ENCODE measurements around the gene TSC22D3.
"Not testable (repeated sequence)": the region's sequence is repeated elsewhere in the genome, so short reads cannot be mapped to it uniquely, and the experiment has no call there.

The TSC22D3 gene

DNA sequence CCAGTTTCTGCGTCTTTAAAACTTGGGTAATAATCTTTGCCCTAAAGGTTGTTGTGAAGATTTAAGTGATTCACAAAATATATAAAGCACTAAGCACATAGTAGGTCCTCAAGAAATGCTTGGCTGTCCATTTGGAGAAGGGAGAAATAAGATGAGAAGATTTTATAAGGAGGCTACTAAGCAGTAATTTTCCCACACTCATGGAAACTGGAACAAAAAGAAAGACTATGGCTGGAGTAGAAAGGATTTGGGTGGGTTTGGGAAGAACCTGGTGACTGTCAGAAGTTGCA lies 100.3 kb downstream of the TSC22D3 start:
- H3K4me3 ChIP-seq (ENCODE audit: low read length), result peak overlapping the region; percentile 76
- peaks cover 8% of the 10 kb centered on the region for H3K27me3 ChIP-seq (replicated peaks; ENCODE audit: control insufficient read depth, insufficient read depth, low read length)
- no peak for DNase-seq (ENCODE audit: low read depth)

DNA sequence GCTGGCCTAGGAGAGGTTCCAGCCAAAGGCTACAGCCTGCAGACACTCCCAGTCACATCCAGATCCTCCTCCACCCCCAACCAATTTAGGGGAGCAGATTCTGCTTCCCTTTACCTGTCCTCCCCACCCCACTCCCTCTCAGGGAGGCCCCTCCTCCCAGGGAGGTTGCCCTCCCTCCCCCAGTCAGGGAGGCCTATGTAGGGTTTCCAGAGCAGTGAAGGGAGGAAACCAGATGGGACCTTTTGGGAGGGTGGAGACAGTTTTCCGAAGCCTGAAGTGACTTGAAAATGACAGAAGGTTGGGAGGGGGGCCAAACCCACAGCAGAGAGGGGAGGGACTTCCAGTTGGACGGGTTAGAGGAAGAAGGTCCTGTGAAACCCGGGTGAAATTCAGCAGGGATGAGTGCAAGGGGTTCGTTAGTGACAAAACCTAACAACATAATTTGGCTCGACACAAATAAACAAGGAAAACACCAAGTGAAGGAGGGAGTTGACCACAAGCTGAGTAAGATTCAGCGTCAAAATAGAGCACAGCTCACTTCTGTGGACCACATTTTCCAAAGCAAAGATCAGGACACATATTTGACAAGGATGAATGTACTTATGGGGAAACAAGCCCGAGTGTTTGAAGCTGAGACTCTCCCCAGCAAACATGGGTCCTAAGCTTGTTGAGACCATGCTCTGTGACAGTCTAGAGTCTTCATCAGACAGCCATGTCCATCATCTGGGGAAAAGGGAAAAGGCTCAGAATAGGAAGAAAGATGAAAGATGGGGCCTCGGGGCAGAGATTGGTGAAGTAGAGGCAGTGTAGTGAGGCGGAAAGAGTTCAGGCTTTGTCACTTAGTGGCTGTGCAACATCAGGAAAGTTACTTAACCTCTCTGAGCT lies 100.9 kb downstream of the TSC22D3 start:
- H3K4me1 ChIP-seq (ENCODE audit: control insufficient read depth, insufficient read depth, low read length), result peaks cover 46% of the 10 kb centered on the region
- H3K36me3 ChIP-seq (ENCODE audit: control insufficient read depth, insufficient read depth, low read length, severe bottlenecking), result no peaks in the 10 kb centered on the region
- peak; percentile 74 for DNase-seq (ENCODE audit: low read depth)
- peak overlapping the region; percentile 94 for H3K9ac ChIP-seq (ENCODE audit: low read length)
- peaks cover 8% of the 10 kb centered on the region for H3K27me3 ChIP-seq (replicated peaks; ENCODE audit: control insufficient read depth, insufficient read depth, low read length)
- no peaks in the 10 kb centered on the region for H3K9me3 ChIP-seq (ENCODE audit: control insufficient read depth, low read length)
- peak overlapping the region; percentile 76 for H3K4me3 ChIP-seq (ENCODE audit: low read length)

More for the DNA sequence above, 100.3 kb downstream of the TSC22D3 start:
- H3K9ac ChIP-seq (ENCODE audit: low read length), result peak overlapping the region; percentile 94
- no peaks in the 10 kb centered on the region for H3K9me3 ChIP-seq (ENCODE audit: control insufficient read depth, low read length)
- H3K4me1 ChIP-seq (ENCODE audit: control insufficient read depth, insufficient read depth, low read length), result peaks cover 50% of the 10 kb centered on the region
- no peaks in the 10 kb centered on the region for H3K36me3 ChIP-seq (ENCODE audit: control insufficient read depth, insufficient read depth, low read length, severe bottlenecking)

DNA sequence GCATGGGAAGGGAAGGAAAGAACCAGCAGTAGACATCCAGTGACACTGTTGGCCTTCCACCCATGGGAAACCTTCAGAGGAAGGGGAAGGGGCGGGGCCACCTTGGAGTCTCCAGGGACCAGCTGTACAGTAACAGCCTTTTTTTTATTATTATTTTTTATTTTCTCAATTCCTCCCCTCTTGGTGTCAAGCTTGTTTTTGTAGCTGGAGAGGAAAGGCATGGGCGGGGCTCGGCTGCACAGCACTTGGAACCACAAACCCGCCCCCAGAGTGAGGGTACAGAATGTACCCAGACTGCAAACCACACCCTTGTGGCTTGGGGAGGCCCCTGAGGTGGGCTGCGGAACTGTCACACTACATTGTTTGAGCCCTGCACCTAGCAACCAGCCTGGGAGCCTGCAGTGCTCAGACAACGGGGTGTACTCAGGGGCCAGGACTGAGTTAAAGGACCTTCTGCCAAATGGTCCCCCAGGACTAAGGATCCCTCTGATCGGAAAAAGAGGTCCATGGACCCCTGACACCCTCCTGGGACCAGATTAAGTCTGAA lies 101.6 kb downstream of the TSC22D3 start:
- Histone ChIP-seq H3K36me3 (ENCODE audit: control insufficient read depth, insufficient read depth, low read length, severe bottlenecking) (no peaks in the 10 kb centered on the region), H3K4me3 (ENCODE audit: low read length) (peak overlapping the region; percentile 54), H3K4me1 (ENCODE audit: control insufficient read depth, insufficient read depth, low read length) (peaks cover 40% of the 10 kb centered on the region), H3K27me3 (replicated peaks; ENCODE audit: control insufficient read depth, insufficient read depth, low read length) (peaks cover 8% of the 10 kb centered on the region), H3K9ac (ENCODE audit: low read length) (peak overlapping the region; percentile 94), H3K9me3 (ENCODE audit: control insufficient read depth, low read length) (no peaks in the 10 kb centered on the region)
- peak; percentile 88 for DNase-seq (ENCODE audit: low read depth)

DNA sequence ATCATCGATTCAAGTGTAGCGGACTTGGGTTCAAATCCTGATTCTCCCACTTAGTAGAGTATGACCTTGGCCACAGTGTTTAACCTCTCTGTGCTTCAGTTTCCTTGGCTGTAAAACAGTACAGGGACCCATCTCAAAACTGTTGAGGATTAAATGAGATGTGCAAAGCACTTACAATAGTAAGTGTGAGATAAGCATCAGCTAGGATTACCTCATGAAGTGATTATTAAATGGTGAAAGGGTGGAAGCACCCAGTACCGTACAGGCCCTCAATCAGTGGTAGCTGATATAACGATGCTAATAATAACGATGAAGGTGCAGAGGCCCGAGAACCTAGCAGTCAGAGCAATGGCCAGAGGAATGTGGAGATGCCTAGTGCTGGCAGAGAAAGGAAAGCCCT lies 102.2 kb downstream of the TSC22D3 start:
- no peak for DNase-seq (ENCODE audit: low read depth)
- H3K9ac ChIP-seq (ENCODE audit: low read length), result peak overlapping the region; percentile 94
- H3K9me3 ChIP-seq (ENCODE audit: control insufficient read depth, low read length), result no peaks in the 10 kb centered on the region
- peaks cover 8% of the 10 kb centered on the region for H3K27me3 ChIP-seq (replicated peaks; ENCODE audit: control insufficient read depth, insufficient read depth, low read length)
- peak overlapping the region; percentile 29 for H3K4me3 ChIP-seq (ENCODE audit: low read length)
- no peaks in the 10 kb centered on the region for H3K36me3 ChIP-seq (ENCODE audit: control insufficient read depth, insufficient read depth, low read length, severe bottlenecking)
- H3K4me1 ChIP-seq (ENCODE audit: control insufficient read depth, insufficient read depth, low read length), result peaks cover 37% of the 10 kb centered on the region

DNA sequence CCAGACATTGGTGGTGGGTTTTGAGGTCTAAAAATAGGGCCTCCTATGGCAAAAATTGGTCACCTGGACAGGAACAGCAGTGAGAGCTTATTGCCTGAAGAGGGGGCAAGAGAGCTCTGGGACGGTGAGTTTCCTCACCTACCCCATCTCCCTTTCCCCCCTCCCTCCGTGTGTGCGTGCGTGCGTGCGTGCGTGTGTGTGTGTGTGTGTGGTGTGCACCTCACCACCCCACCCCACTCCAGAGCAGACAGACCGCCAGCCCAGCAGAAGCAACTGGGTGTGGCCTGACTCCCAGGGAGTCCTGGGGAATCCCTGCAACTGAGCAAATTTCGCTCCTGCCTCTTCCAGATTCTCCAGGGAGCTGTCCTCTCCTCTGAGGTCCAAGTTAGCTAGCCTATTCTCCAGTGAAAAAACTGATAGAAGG lies 102.6 kb downstream of the TSC22D3 start:
- Histone ChIP-seq H3K4me1 (ENCODE audit: control insufficient read depth, insufficient read depth, low read length) (peaks cover 32% of the 10 kb centered on the region), H3K36me3 (ENCODE audit: control insufficient read depth, insufficient read depth, low read length, severe bottlenecking) (no peaks in the 10 kb centered on the region), H3K9me3 (ENCODE audit: control insufficient read depth, low read length) (no peaks in the 10 kb centered on the region), H3K4me3 (ENCODE audit: low read length) (no peak overlapping the region), H3K9ac (ENCODE audit: low read length) (peak overlapping the region; percentile 94), H3K27me3 (replicated peaks; ENCODE audit: control insufficient read depth, insufficient read depth, low read length) (peaks cover 8% of the 10 kb centered on the region)
- peak; percentile 75 for DNase-seq (ENCODE audit: low read depth)

DNA sequence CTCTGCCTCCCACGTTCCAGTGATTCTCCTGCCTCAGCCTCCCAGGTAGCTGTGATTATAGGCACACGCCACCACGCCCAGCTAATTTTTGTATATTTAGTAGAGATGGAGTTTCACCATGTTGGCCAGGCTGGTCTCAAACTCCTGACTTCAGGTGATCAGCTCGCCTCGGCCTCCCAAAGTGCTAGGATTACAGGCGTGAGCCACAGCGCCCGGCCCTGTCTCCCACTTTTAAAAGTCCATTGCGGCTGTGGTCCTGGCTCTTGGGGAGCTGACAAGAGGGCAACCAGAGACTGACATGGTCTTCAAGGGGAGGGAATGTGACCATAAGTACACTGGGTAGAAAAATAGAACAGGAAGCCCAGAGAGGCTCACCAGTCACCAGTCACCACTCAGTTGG lies 104.3 kb downstream of the TSC22D3 start:
- H3K4me1 ChIP-seq (ENCODE audit: control insufficient read depth, insufficient read depth, low read length), result peaks cover 24% of the 10 kb centered on the region
- H3K27me3 ChIP-seq (replicated peaks; ENCODE audit: control insufficient read depth, insufficient read depth, low read length); H3K36me3 ChIP-seq (ENCODE audit: control insufficient read depth, insufficient read depth, low read length, severe bottlenecking); H3K9me3 ChIP-seq (ENCODE audit: control insufficient read depth, low read length); DNase-seq (ENCODE audit: low read depth); H3K4me3 ChIP-seq (ENCODE audit: low read length); H3K9ac ChIP-seq (ENCODE audit: low read length): not testable (repeated sequence)

DNA sequence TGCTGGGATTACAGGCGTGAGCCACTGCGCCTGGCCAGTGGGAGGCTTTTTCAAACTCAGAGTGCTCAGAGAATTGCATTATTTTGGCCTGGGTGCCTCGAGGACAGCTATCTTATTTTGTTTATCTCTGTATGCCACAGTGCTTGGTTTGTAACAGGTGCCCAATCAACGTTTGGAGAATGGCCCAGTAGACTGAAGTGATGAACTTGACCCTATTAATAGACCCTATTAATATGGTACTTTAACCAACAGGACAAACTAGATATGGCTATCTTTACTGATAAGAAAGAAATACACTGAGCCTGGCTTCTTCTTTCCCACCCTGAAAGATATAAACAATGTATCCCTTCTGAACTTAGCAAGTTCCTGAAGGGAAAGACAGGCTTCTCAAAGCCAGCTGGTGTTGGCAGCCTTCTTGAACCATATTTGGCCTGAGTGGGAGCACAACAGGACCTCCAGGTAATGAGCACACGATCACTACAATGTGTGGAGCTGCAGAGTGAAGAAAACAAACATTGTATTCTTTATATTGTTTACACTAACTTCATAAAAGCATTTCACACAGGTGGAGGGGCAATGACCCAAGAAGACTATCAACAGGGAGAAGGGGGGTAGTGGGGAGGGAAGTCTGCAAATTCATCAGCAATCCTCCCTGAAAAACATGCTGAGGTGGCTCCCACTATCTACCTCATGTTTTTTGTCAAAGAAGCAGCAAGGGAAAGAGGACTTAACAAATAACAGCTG lies 105.5 kb downstream of the TSC22D3 start:
- Histone ChIP-seq H3K36me3 (ENCODE audit: control insufficient read depth, insufficient read depth, low read length, severe bottlenecking) (no peaks in the 10 kb centered on the region), H3K4me3 (ENCODE audit: low read length) (no peak overlapping the region), H3K4me1 (ENCODE audit: control insufficient read depth, insufficient read depth, low read length) (peaks cover 17% of the 10 kb centered on the region), H3K27me3 (replicated peaks; ENCODE audit: control insufficient read depth, insufficient read depth, low read length) (peaks cover 6% of the 10 kb centered on the region), H3K9ac (ENCODE audit: low read length) (no peak overlapping the region), H3K9me3 (ENCODE audit: control insufficient read depth, low read length) (no peaks in the 10 kb centered on the region)
- no peak for DNase-seq (ENCODE audit: low read depth)

DNA sequence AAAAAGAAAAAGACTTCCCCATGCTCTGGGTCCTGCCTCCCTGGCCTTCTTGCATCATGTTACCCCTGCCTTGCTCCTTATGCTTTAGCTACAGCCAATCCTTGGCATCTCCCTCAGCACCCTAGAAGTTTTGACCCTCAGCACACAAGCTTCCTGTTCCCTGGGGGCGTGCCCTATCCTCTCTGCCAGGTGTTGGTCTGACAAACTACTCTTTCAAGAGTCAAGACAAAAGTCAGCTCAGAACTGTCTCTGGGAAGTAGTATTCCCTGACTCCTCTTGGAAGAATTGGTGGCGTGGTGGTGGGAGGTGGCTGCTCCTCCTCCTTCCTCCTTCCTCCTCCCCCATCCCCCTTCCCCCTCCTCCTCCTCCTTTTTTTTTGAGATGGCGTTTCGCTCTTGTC lies 106.3 kb downstream of the TSC22D3 start:
- Histone ChIP-seq H3K4me1 (ENCODE audit: control insufficient read depth, insufficient read depth, low read length) (peaks cover 12% of the 10 kb centered on the region), H3K9me3 (ENCODE audit: control insufficient read depth, low read length) (no peaks in the 10 kb centered on the region), H3K9ac (ENCODE audit: low read length) (no peak overlapping the region), H3K27me3 (replicated peaks; ENCODE audit: control insufficient read depth, insufficient read depth, low read length) (no peaks in the 10 kb centered on the region), H3K4me3 (ENCODE audit: low read length) (no peak overlapping the region), H3K36me3 (ENCODE audit: control insufficient read depth, insufficient read depth, low read length, severe bottlenecking) (no peaks in the 10 kb centered on the region)
- DNase-seq (ENCODE audit: low read depth), result no peak

DNA sequence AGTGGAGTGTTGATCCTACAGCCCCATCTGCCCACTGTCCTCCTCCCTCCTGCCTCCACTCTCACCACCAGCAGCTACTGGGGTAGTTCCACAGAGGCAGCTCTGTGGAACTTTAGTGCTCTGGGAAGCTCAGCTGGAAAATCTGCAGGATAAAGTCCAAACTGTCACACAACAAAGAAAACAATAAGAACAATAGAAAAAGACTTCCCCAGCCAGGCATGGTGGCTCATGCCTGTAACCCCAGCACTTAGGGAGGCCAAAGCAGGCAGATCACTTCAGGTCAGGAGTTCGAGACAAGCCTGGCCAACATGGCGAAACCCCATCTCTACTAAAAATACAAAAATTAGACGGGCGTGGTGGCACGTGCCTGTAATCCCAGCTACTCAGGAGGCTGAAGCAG lies 106.9 kb downstream of the TSC22D3 start:
- not testable (repeated sequence) for H3K27me3 ChIP-seq (replicated peaks; ENCODE audit: control insufficient read depth, insufficient read depth, low read length); H3K9ac ChIP-seq (ENCODE audit: low read length); H3K9me3 ChIP-seq (ENCODE audit: control insufficient read depth, low read length); H3K4me3 ChIP-seq (ENCODE audit: low read length); H3K4me1 ChIP-seq (ENCODE audit: control insufficient read depth, insufficient read depth, low read length); DNase-seq (ENCODE audit: low read depth); H3K36me3 ChIP-seq (ENCODE audit: control insufficient read depth, insufficient read depth, low read length, severe bottlenecking)

DNA sequence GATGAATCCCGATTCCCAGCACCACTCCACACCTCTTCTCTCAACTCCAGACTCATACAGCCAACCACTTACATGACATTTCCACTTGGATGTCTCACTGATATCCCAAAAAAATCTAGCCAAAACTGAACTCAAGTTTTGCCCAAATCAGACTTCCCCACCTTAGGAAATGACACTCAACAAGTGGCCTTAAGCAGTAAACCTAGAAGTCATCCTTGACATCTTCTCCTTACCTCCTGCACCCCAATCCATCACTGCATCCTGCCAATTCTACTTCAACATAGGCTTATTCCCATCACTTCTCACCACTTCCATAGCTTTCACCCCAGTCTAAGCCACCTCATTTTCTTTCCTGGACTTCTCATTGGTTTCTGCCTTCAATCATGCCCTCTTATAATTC lies 108.2 kb downstream of the TSC22D3 start:
- H3K9ac ChIP-seq (ENCODE audit: low read length), result no peak overlapping the region
- no peaks in the 10 kb centered on the region for H3K27me3 ChIP-seq (replicated peaks; ENCODE audit: control insufficient read depth, insufficient read depth, low read length)
- no peaks in the 10 kb centered on the region for H3K36me3 ChIP-seq (ENCODE audit: control insufficient read depth, insufficient read depth, low read length, severe bottlenecking)
- no peak for DNase-seq (ENCODE audit: low read depth)
- no peaks in the 10 kb centered on the region for H3K9me3 ChIP-seq (ENCODE audit: control insufficient read depth, low read length)
- no peaks in the 10 kb centered on the region for H3K4me1 ChIP-seq (ENCODE audit: control insufficient read depth, insufficient read depth, low read length)
- H3K4me3 ChIP-seq (ENCODE audit: low read length), result no peak overlapping the region

DNA sequence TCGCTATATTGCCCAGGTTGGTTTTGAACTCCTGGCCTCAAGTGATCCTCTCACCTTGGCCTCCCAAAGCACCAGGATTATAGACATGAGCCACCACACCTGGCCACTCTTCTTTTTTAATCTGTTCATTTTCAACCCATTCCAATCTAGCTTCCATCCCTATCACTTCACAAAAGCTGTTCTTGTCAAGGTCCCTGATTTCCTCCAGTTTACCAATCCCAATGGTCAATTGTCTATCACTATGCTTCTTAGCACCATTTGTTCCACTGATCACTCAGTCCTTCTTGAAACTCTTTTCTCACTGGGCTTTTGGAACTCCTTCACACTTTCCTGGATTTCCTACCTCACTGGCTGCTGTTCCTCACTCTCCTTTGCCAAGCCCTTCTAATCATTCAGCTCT lies 108.7 kb downstream of the TSC22D3 start:
- Histone ChIP-seq H3K4me3 (ENCODE audit: low read length) (no peak overlapping the region), H3K9me3 (ENCODE audit: control insufficient read depth, low read length) (no peaks in the 10 kb centered on the region), H3K36me3 (ENCODE audit: control insufficient read depth, insufficient read depth, low read length, severe bottlenecking) (no peaks in the 10 kb centered on the region), H3K27me3 (replicated peaks; ENCODE audit: control insufficient read depth, insufficient read depth, low read length) (no peaks in the 10 kb centered on the region), H3K4me1 (ENCODE audit: control insufficient read depth, insufficient read depth, low read length) (no peaks in the 10 kb centered on the region), H3K9ac (ENCODE audit: low read length) (no peak overlapping the region)
- no peak for DNase-seq (ENCODE audit: low read depth)

Data from adipocyte (in vitro differentiated cells).